NCI-H146 treated with DMSO at 0.1 percent for 48 hours (cell line): ENCODE measurements around the gene TMUB1.
A peak's percentile ranks its signal among the peaks of the same experiment; 100 is the strongest.

Experiments used
- DNase-seq: peaks from one replicate; lab custom pipeline; 2025; ENCODE audit not compliant: unreplicated experiment; lab: John Stamatoyannopoulos, UW

TMUB1 gene

GRCh38 chr7:151083071-151083823 lies at the start of gene TMUB1:
TSS of gene TMUB1 (minus strand) at chr7:151083493. CDS start at chr7:151082563, 930 bp downstream.
- peak; percentile 56 for DNase-seq

- DNase-seq, result no peak
Observed at GRCh38 chr7:151132461-151133205, 49.3 kb upstream of the TMUB1 start.

GRCh38 chr7:151131592-151132293 lies 48.5 kb upstream of the TMUB1 start:
- no peak for DNase-seq

GRCh38 chr7:151131224-151131591 lies 47.9 kb upstream of the TMUB1 start:
- no peak for DNase-seq

GRCh38 chr7:151130741-151131157 lies 47.5 kb upstream of the TMUB1 start:
- no peak for DNase-seq

- DNase-seq, result no peak
Observed at GRCh38 chr7:151129960-151130591, 46.8 kb upstream of the TMUB1 start.

- no peak for DNase-seq
Observed at GRCh38 chr7:151129117-151129959, 46.0 kb upstream of the TMUB1 start.

GRCh38 chr7:151128716-151129115 lies 45.4 kb upstream of the TMUB1 start:
- no peak for DNase-seq

GRCh38 chr7:151128144-151128543 lies 44.9 kb upstream of the TMUB1 start:
- DNase-seq, result no peak

GRCh38 chr7:151126491-151127137 lies 43.3 kb upstream of the TMUB1 start:
- DNase-seq, result no peak

GRCh38 chr7:151125846-151126481 lies 42.7 kb upstream of the TMUB1 start:
- DNase-seq, result no peak

GRCh38 chr7:151125470-151125845 lies 42.2 kb upstream of the TMUB1 start:
- no peak for DNase-seq

- no peak for DNase-seq
Observed at GRCh38 chr7:151124899-151125399, 41.7 kb upstream of the TMUB1 start.

- DNase-seq, result no peak
Observed at GRCh38 chr7:151124481-151124880, 41.2 kb upstream of the TMUB1 start.

- DNase-seq, result peak; percentile 44
Observed at GRCh38 chr7:151123822-151124464, 40.6 kb upstream of the TMUB1 start.

GRCh38 chr7:151123158-151123821 lies 40.0 kb upstream of the TMUB1 start:
- DNase-seq, result no peak

GRCh38 chr7:151122796-151123157 lies 39.5 kb upstream of the TMUB1 start:
- DNase-seq, result no peak

- DNase-seq, result no peak
Observed at GRCh38 chr7:151122276-151122675, 39.0 kb upstream of the TMUB1 start.
